H1 (cell line): ENCODE measurements around the gene TMEM132A. TPM values are rescaled to one million over a fixed set of nuclear protein-coding genes. Genes with fewer than 3 reads are reported as not detected.
A peak's percentile ranks its signal among the peaks of the same experiment; 100 is the strongest.

Source experiments
- CTCF ChIA-PET: fragments of 300-600 bp; sonication (Branson Sonifier 250); formaldehyde crosslinking; loops from one replicate; lab custom pipeline; 2021; ENCODE audit not compliant: partially characterized antibody; lab: Charles Lee
- POLR2A ChIA-PET: fragments of 300-600 bp; sonication (Branson Sonifier 250); formaldehyde crosslinking; loops from one replicate; lab custom pipeline; 2021; ENCODE audit warnings: inconsistent platforms; ENCODE audit not compliant: partially characterized antibody; lab: Charles Lee
- DNase-seq, 2 experiments: peaks; one replicate each; pipeline versions ENCODE4 v3.0.0 to v3.0.0-alpha.2; 2010 to 2022; ENCODE audit warnings: low spot score in 2 of 2, low read depth in 1 of 2, mixed read lengths in 1 of 2
- FAIRE-seq: peaks from 2 replicates; lab custom pipeline; 2011; peaks lifted over from hg19 to GRCh38; lab: Jason Lieb, UNC
- H2AFZ ChIP-seq: 2 replicates; pipeline ENCODE4 v1.8.1; 2012; ENCODE audit warnings: low read length, inconsistent platforms
- H2AK5ac ChIP-seq: 2 replicates; pipeline ENCODE4 v1.6.1; 2013; ENCODE audit warnings: low read depth, low read length
- H2BK120ac ChIP-seq: replicated peaks from 2 replicates; pipeline ENCODE3; 2013; ENCODE audit warnings: low read depth, low read length, inconsistent platforms
- H2BK12ac ChIP-seq: 2 replicates; pipeline ENCODE4 v1.6.1; 2013; ENCODE audit warnings: low read depth, low read length
- H2BK15ac ChIP-seq: 2 replicates; pipeline ENCODE4 v1.6.1; 2013; ENCODE audit warnings: low read length
- H2BK20ac ChIP-seq: 2 replicates; pipeline ENCODE4 v1.6.1; 2013; ENCODE audit warnings: low read length
- H2BK5ac ChIP-seq: 2 replicates; pipeline ENCODE4 v1.6.1; 2013; ENCODE audit warnings: low read depth, low read length
- H3K14ac ChIP-seq: 2 replicates; pipeline ENCODE4 v1.6.1; 2013; ENCODE audit warnings: inconsistent platforms; ENCODE audit not compliant: insufficient read length
- H3K18ac ChIP-seq: 2 replicates; pipeline ENCODE4 v1.6.1; 2013; ENCODE audit warnings: low read length; ENCODE audit errors: extremely low read depth
- H3K23ac ChIP-seq: 2 replicates; pipeline ENCODE4 v1.6.1; 2013; ENCODE audit warnings: inconsistent platforms; ENCODE audit not compliant: insufficient read length
- H3K23me2 ChIP-seq: 2 replicates; pipeline ENCODE4 v1.6.1; 2013; ENCODE audit warnings: low read depth, low read length
- H3K27ac ChIP-seq: 2 replicates; pipeline ENCODE4 v1.6.1; 2011; ENCODE audit warnings: low read depth, low read length, inconsistent platforms
- H3K27me3 ChIP-seq, 4 experiments: replicated peaks in 1 of 4; 1 replicate in 1 of 4; 2 replicates in 3 of 4; pipeline versions ENCODE4 v1.6.1 to v1.8.1; 2011 to 2013; ENCODE audit warnings: low read length in 3 of 4, mild to moderate bottlenecking in 3 of 4, inconsistent platforms in 2 of 4, mixed read lengths in 2 of 4, moderate library complexity in 1 of 4; ENCODE audit not compliant: control insufficient read depth in 3 of 4, insufficient read depth in 3 of 4; ENCODE audit errors: extremely low read depth in 1 of 4
- H3K36me3 ChIP-seq, 4 experiments: 2 replicates each; pipeline versions ENCODE4 v1.6.1 to v1.8.1; 2011 to 2013; ENCODE audit warnings: mild to moderate bottlenecking in 4 of 4, low read length in 3 of 4, moderate library complexity in 2 of 4, control low read depth in 1 of 4, inconsistent platforms in 1 of 4; ENCODE audit not compliant: insufficient read depth in 4 of 4, control insufficient read depth in 2 of 4
- H3K4ac ChIP-seq: replicated peaks from 2 replicates; pipeline ENCODE3; 2013; ENCODE audit warnings: low read length, low read depth, mixed read lengths, inconsistent platforms; ENCODE audit not compliant: insufficient read length
- H3K4me1 ChIP-seq, 4 experiments: replicated peaks in 1 of 4; 1 replicate in 1 of 4; 2 replicates in 3 of 4; pipeline versions ENCODE4 v1.6.1 to v1.8.1; 2011 to 2013; ENCODE audit warnings: low read length in 3 of 4, inconsistent platforms in 2 of 4, mixed read lengths in 1 of 4; ENCODE audit not compliant: insufficient read depth in 4 of 4, control insufficient read depth in 3 of 4
- H3K4me2 ChIP-seq, 2 experiments: 2 replicates each; pipeline versions ENCODE4 v1.6.1 to v1.8.1; 2011 to 2013; ENCODE audit warnings: low read depth in 2 of 2, low read length in 2 of 2, control low read depth in 1 of 2, inconsistent platforms in 1 of 2, mild to moderate bottlenecking in 1 of 2; ENCODE audit not compliant: insufficient read depth in 1 of 2
- H3K4me3 ChIP-seq, 4 experiments: fragments of 200-600, 300-600 bp in 1 of 4; sonication (generic), shearing (Covaris generic), sonication (Bioruptor Twin) in 1 of 4; 2 replicates each; pipeline versions ENCODE4 v1.5.1 to v1.8.1; 2011 to 2016; ENCODE audit warnings: low read length in 4 of 4, low read depth in 3 of 4, control low read depth in 2 of 4, inconsistent platforms in 2 of 4, mild to moderate bottlenecking in 2 of 4, mixed read lengths in 1 of 4, moderate library complexity in 1 of 4; ENCODE audit not compliant: insufficient read depth in 2 of 4; ENCODE audit errors: extremely low read depth in 1 of 4
- H3K56ac ChIP-seq: replicated peaks from 2 replicates; pipeline ENCODE3; 2013; ENCODE audit warnings: low read depth, mild to moderate bottlenecking, mixed read lengths, low read length, inconsistent platforms; ENCODE audit not compliant: insufficient read length
- H3K79me1 ChIP-seq: 2 replicates; pipeline ENCODE4 v1.6.1; 2013; ENCODE audit warnings: low read depth, low read length, control low read depth
- H3K79me2 ChIP-seq, 2 experiments: 2 replicates each; pipeline versions ENCODE4 v1.6.1 to v1.8.1; 2012 to 2013; ENCODE audit warnings: low read length in 2 of 2, mild to moderate bottlenecking in 2 of 2, inconsistent platforms in 1 of 2; ENCODE audit not compliant: insufficient read depth in 2 of 2, control insufficient read depth in 1 of 2
- H3K9ac ChIP-seq, 4 experiments: replicated peaks in 1 of 4; 1 replicate in 1 of 4; 2 replicates in 3 of 4; pipeline versions ENCODE4 v1.6.1 to v1.8.1; 2011 to 2013; ENCODE audit warnings: low read depth in 3 of 4, low read length in 3 of 4, control low read depth in 2 of 4, mild to moderate bottlenecking in 2 of 4, moderate library complexity in 2 of 4, inconsistent platforms in 1 of 4; ENCODE audit errors: extremely low read depth in 1 of 4
- H3K9me3 ChIP-seq, 2 experiments: 2 replicates each; pipeline versions ENCODE4 v1.6.1 to v1.8.1; 2012 to 2013; ENCODE audit warnings: mild to moderate bottlenecking in 2 of 2, moderate library complexity in 2 of 2, control low read depth in 1 of 2, inconsistent platforms in 1 of 2, low read depth in 1 of 2, low read length in 1 of 2, mixed read lengths in 1 of 2; ENCODE audit not compliant: insufficient read depth in 2 of 2
- H4K20me1 ChIP-seq, 2 experiments: replicated peaks in 1 of 2; 2 replicates each; pipeline versions ENCODE3 to v1.8.1; 2011 to 2013; ENCODE audit warnings: inconsistent platforms in 2 of 2, low read length in 2 of 2, mild to moderate bottlenecking in 1 of 2; ENCODE audit not compliant: insufficient read depth in 2 of 2, control insufficient read depth in 1 of 2
- H4K5ac ChIP-seq: 2 replicates; pipeline ENCODE4 v1.6.1; 2013; ENCODE audit warnings: low read length, low read depth, mixed read lengths, inconsistent platforms; ENCODE audit not compliant: insufficient read length
- H4K8ac ChIP-seq: 2 replicates; pipeline ENCODE4 v1.8.0; 2013; ENCODE audit warnings: mild to moderate bottlenecking, moderate library complexity, low read length, inconsistent platforms; ENCODE audit not compliant: insufficient read depth; ENCODE audit errors: extremely low read depth
- H4K91ac ChIP-seq: replicated peaks from 2 replicates; pipeline ENCODE3; 2013; ENCODE audit warnings: low read length, mixed read lengths, inconsistent platforms; ENCODE audit not compliant: insufficient read length
- CHD1 ChIP-seq: IDR thresholded peaks from 2 replicates; pipeline ENCODE4 v1.6.1; 2012; ENCODE audit warnings: low read depth, low read length, improper control_type of control experiment
- NRF1 ChIP-seq: IDR thresholded peaks from 2 replicates; pipeline ENCODE4 v1.6.1; 2011; ENCODE audit warnings: mild to moderate bottlenecking, low read depth, low read length, improper control_type of control experiment
- PHF8 ChIP-seq: fragments of 200-600 bp; sonication (generic); conservative IDR thresholded peaks from 2 replicates; pipeline ENCODE4 v1.7.1; 2012; ENCODE audit warnings: low read depth, mild to moderate bottlenecking, inconsistent platforms, low read length, moderate library complexity
- TAF7 ChIP-seq: optimal IDR thresholded peaks from 2 replicates; pipeline ENCODE3; 2011; ENCODE audit warnings: low read depth, mild to moderate bottlenecking, inconsistent platforms, low read length, moderate library complexity, borderline replicate concordance
- WGBS, 2 experiments: shearing (Covaris generic) in 1 of 2; methylation state at CpG; one replicate each; pipeline versions ENCODE4 v1.1.6 to v1.1.7; 2013 to 2015; ENCODE audit warnings: low lambda C conversion rate in 2 of 2, mixed read lengths in 2 of 2, inconsistent platforms in 1 of 2, low coverage in 1 of 2, missing lambda C conversion rate in 1 of 2; ENCODE audit not compliant: insufficient replicate concordance in 2 of 2, insufficient coverage in 1 of 2, insufficient read length in 1 of 2; ENCODE audit errors: extremely low coverage in 1 of 2, missing lambda C conversion rate in 1 of 2; 5-methylcytosine and 5-hydroxymethylcytosine counted together
- polyA plus RNA-seq, 7 experiments: library from polyadenylated mRNA; depleted of rRNA in 3 of 7; stranded (reverse) in 5 of 7; unstranded in 2 of 7; fragments of >200 nt in 5 of 7; fragments of 200-250 nt in 2 of 7; gene quantifications; 1 replicate in 5 of 7; 2 replicates in 1 of 7; 4 replicates in 1 of 7; pipeline versions ENCODE4 v1.2.1 to v1.2.3, GENCODE V29; 2011 to 2013; ENCODE audit warnings: missing spikeins in 2 of 7, mixed read lengths in 2 of 7
- total RNA-seq: library from RNA; stranded (reverse); fragmentation: NEBNext Ultra II Directional; extraction: Animal tissue kit (Norgen Biotek cat#: 25700); gene quantifications from 2 replicates; pipeline ENCODE4 v1.2.1, GENCODE V29; 2021
- TF ChIP-seq, protein P1 (sequence below): IDR thresholded peaks from 2 replicates; pipeline ENCODE4 v1.6.1; 2011; ENCODE audit warnings: low read depth, mild to moderate bottlenecking, low read length; ENCODE audit not compliant: insufficient read depth
- TF ChIP-seq, protein P2 (sequence below), 3 experiments: IDR thresholded peaks; 1 replicate in 2 of 3; 2 replicates in 1 of 3; pipeline versions ENCODE4 v1.5.1 to v1.6.1; 2011; ENCODE audit warnings: low read length in 3 of 3, mild to moderate bottlenecking in 3 of 3, inconsistent platforms in 2 of 3, low read depth in 1 of 3, moderate library complexity in 1 of 3; ENCODE audit not compliant: insufficient read depth in 1 of 3; ENCODE audit errors: control extremely low read depth in 1 of 3

The TMEM132A gene
- total and polyA plus RNA-seq, 2 of the 8 experiments (the other 6 are each of a cell fraction or from before 2014, with no cell fraction given): 46.6 to 97.9 TPM

DNA sequence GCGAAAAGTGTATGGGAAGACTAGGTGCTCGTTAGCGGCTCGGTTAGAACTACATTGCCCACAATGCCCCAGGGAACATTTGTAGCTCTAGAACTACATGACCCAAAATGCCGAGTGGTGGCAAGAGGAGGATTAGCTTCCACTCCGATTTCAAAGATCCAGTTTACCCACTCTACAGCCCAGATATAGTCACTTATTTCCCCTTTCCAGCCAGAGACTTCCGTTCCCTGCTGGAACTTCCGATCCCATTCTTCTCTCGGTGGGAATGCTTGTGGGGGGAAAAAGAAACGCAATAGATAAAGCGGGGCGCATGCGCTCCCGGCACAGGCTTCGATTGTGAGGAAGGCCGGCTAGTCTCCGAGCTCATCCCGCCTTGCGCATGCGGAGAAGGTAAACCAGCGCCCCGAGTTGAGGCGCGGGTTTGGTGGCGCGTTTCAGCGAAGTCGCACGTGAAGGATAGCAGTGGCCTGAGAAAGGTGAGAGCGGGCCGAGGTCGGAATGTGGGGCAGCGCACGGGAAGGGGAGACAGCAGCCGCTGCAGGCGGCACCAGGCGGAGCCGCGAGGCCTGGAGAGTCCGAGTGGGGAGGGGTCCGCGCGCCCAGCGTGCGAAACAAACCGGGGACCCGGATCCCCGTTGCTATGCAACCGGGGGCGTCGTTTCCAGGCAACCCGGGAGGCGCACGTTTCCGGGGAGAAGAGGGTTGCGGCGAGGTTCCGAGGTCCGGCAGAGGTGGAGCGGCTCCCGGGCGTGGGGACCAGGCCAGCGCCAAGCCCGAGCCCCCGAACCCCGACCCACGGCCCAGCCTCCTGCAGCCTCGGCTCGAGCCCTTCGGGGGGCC, 10.2 kb upstream of the TMEM132A start, which contains the start of gene TMEM109:
Gene TMEM109, plus strand, starts transcription at position 366 of the 840 bp plus-strand sequence. CDS start 5,536 bp downstream, outside the sequence.
- Histone ChIP-seq H3K4ac (peak within 1 kb of the TSS; percentile 61), H3K4me2 (peak within 1 kb of the TSS; percentile 89 to 91), H4K20me1 (peaks cover 0 to 5% of the 10 kb centered on the region in 2 experiments), H4K8ac (peak within 1 kb of the TSS; percentile 93; the same call in 1 of the 2 replicates), H4K5ac (peak within 1 kb of the TSS; percentile 99), H3K9me3 (no peaks in the 10 kb centered on the region), H2AFZ (peak within 1 kb of the TSS; percentile 97), H2AK5ac (no peak within 1 kb of the TSS), H3K56ac (peak within 1 kb of the TSS; percentile 81), H4K91ac (peak within 1 kb of the TSS; percentile 87), H2BK20ac (peak within 1 kb of the TSS; percentile 66; the same call in 1 of the 2 replicates), H3K79me2 (peaks cover 5 to 19% of the 10 kb centered on the region in 2 experiments), H3K18ac (peak within 1 kb of the TSS; percentile 96), H2BK5ac (peak within 1 kb of the TSS; percentile 82; the same call in 1 of the 2 replicates), H3K9ac (peak within 1 kb of the TSS; percentile 10 to 94 (median 82)), H3K27me3 (peaks cover 0 to 2% (median 0%) of the 10 kb centered on the region in 4 experiments; a peak in 1 of 7 replicates), H3K79me1 (no peaks in the 10 kb centered on the region; the same call in 1 of the 2 replicates), H3K4me3 (peak within 1 kb of the TSS; percentile 63 to 82 (median 72)), H3K27ac (peak within 1 kb of the TSS; percentile 78), H3K36me3 (no peaks in the 10 kb centered on the region), H3K4me1 (peaks cover 10 to 27% (median 18%) of the 10 kb centered on the region in 4 experiments), H2BK120ac (no peak within 1 kb of the TSS), H2BK15ac (peak within 1 kb of the TSS; percentile 82; the same call in 1 of the 2 replicates), H3K23me2 (peaks cover 8% of the 10 kb centered on the region), H2BK12ac (peak within 1 kb of the TSS; percentile 94), H3K23ac (no peak within 1 kb of the TSS), H3K14ac (no peak within 1 kb of the TSS)
- FAIRE-seq (no peak), DNase-seq (peak; percentile 60 to 90)
- POLR2A ChIA-PET: interaction anchor here (0.7 to 4.2 kb wide), 9 partner anchors 9 to 448 kb away, joined by 3 to 28 read pairs (median 3); partner anchors contain the start of genes CYB561A3, PRPF19, PTGDR2 and TMEM132A
- CTCF ChIA-PET: interaction anchor here (0.8 to 2.6 kb wide), 8 partner anchors 9 to 219 kb away, joined by 3 to 10 read pairs (median 4); no protein-coding TSS in a partner anchor
- 0% methylated on average over 61 of the region's 70 CpGs; no CpG with 5 or more reads in 1 of the 2 experiments for WGBS, 2 experiments
- TF ChIP-seq, protein P1, sequence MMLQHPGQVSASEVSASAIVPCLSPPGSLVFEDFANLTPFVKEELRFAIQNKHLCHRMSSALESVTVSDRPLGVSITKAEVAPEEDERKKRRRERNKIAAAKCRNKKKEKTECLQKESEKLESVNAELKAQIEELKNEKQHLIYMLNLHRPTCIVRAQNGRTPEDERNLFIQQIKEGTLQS: no peak
- TF ChIP-seq NRF1 (peak; percentile 95), PHF8 (peak; percentile 75), CHD1 (no peak), TAF7 (peak; percentile 46)
- TF ChIP-seq, protein P2, sequence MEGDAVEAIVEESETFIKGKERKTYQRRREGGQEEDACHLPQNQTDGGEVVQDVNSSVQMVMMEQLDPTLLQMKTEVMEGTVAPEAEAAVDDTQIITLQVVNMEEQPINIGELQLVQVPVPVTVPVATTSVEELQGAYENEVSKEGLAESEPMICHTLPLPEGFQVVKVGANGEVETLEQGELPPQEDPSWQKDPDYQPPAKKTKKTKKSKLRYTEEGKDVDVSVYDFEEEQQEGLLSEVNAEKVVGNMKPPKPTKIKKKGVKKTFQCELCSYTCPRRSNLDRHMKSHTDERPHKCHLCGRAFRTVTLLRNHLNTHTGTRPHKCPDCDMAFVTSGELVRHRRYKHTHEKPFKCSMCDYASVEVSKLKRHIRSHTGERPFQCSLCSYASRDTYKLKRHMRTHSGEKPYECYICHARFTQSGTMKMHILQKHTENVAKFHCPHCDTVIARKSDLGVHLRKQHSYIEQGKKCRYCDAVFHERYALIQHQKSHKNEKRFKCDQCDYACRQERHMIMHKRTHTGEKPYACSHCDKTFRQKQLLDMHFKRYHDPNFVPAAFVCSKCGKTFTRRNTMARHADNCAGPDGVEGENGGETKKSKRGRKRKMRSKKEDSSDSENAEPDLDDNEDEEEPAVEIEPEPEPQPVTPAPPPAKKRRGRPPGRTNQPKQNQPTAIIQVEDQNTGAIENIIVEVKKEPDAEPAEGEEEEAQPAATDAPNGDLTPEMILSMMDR (IDR thresholded peaks at IDR 0.05; ENCODE audit: control extremely low read depth in 1 of 3, insufficient read depth in 1 of 3, low read depth in 1 of 3, low read length in 3 of 3): no peak
